HG03095 (cell line): ENCODE results near the gene EFNA1.
"Not testable (repeated sequence)": the region's sequence is repeated elsewhere in the genome, so short reads cannot be mapped to it uniquely, and the experiment has no call there.

Experiments used
- ATAC-seq: cut with Tn5 transposase; IDR thresholded peaks from one replicate; pipeline ENCODE4 v1.9.1; 2021; ENCODE audit warnings: moderate library complexity; ENCODE audit not compliant: unreplicated experiment

Gene EFNA1

DNA sequence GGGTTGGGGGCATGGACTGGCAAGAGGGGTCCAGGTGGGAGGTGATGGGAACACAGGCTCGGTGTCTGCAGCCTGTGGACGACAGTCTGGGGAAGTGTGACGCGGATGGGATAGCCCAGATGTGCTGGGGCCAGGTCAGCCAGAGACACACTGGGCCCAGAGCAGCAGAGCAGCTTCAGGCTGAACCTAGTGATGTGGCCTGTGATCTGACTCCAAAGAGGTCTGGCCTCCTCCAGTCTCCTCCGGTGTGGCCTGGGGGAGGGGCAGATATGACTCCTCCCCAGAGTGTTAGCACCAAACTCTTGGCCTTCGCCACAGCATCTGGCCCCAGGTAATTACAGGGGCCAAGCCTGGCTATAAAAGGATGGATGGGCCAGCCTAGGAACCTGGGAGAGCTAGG lies 35.5 kb upstream of the EFNA1 start:
- ATAC-seq, result no peak

DNA sequence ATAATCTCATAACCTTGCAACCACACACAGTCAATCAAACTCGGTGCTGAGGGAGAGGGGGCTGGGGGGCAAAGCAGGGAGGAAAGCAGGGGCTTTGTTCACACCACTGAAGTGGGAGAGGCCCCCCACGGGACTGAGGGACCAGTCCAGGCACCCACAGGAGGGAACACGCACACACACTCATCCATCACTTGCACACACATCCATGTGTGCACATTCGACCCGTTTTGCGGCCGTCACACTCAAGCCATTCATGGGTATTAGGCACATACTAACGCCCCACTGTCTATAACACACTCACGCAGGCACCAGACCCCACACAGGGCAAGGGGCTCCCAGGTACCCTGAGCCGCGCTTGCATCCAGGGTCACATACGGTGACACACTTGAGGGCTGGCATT lies 35.0 kb upstream of the EFNA1 start:
- ATAC-seq, result no peak

DNA sequence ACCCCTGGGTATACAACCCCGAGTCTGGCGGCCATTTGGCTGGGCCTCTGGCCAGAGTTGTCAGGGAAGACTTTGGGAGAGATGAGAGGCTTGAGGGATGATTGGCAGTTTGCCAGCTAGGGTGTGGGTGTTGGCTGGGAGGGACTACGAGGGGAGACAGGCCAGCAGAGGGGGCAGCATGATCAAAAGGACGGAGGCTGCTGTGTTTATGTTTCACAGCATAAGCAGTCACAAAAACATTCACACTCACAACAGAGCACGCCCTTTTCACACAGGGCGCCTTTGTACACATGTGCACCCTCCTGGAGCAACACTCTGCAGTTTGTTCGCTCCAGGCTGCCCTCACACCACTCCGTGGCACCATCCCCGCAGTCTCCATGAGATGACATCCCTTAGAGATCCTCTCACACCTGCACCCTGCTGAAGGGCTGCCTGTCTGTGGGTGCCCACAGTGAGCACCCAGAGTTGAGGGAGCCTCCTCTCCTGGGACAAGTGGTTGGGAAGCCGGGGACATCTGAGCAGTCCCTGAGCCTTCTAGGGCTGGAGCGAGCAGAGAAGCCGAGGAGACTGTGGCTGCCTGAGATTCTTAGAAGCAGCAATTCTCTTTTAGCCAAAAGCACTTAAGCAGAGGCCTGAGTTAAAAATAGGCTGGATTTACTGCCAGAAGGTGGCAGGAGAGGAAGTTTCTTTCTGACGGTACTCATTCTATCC lies 33.6 kb upstream of the EFNA1 start:
- no peak for ATAC-seq

DNA sequence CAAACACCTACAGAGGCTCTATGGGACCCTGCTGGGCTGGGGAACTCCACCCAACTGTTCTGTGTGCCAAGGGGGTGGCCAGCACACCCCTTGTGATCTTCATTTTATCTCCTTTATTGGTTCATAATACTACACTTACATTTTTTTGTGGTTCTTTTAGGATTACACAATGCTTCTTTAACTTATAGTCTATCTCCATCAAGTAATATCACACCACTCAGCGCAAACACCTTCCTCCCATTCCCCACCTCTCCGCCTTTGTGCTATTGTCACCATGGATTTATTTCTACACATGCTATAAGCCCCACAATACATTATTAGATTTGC lies 33.1 kb upstream of the EFNA1 start:
- ATAC-seq, result no peak

DNA sequence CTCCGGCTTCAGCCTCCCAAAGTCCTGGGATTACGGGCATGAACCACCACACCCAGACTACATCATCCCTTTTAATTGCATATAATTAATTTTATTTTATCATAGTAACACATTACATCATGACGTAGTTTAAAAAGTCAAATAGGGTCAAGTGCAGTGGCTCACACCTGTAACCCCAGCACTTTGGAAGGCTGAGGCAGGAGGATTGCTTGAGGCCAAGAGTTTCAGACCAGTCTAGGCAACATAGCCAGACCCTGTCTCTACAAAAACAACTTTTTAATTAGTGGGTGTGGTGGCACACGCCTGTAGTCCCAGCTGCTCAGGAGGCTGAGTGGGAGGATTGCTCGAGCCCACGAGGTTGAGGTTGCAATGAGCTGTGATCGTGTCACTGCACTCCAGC lies 28.3 kb upstream of the EFNA1 start:
- ATAC-seq, result no peak

DNA sequence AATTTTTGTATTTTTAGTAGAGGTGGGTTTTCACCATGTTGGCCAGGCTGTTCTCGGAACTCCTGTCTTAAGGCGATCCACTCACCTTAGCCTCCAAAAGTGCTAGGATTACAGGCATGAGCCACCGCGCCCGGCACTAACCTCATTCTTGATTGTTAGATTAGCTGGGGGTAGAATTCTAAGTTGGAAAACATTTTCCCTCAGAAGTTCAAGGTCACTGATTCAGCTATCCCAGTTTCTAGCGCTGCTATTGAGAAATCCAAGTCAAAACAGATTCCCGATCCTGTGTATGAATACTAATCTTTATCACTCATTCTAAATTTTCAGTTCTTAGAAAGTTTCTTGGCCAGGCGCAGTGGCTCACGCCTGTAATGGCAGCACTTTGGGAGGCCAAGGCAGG lies 24.4 kb upstream of the EFNA1 start:
- no peak for ATAC-seq

DNA sequence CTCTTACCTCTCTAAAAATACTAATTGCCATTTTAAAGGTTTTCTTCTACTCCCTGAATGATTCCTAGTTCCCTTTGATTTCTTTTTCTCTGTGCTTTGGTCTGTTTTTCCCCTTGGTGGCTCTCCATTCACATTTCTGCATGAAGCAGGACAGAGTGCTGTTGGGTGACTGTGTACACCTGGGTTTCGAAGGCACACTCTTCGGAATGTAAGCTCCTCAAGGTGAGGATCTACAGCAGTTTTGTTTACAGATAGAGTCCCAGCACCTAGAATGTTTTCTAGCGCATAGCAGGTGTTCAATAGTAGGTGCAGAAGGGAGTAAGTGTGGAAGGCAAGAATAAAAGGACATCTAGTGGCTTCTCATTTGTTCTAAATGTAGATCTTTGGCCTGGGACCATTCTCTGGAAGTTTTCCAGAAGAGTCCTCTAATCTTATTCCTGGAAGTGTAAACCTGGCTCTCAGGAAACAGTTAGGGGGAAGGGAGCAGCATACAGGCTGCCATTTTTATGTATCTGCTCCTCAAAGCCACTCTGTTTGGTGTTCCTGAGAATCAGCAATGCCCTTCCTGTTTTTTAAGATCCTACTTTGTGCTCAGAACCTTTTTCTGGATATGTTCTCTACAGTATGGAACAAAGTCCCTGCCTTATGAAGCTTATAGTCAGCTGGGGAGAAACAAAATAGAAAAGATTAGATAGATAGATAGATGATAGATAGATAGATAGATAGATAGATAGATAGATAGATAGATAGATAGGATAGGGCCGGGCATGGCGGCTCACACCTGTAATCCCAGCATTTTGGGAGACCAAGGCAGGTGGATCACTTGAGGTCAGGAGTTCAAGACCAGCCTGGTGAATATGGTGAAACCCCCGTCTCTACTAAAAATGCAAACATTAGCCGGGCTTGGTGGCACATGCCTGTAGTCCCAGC lies 22.8 kb upstream of the EFNA1 start:
- no peak for ATAC-seq

DNA sequence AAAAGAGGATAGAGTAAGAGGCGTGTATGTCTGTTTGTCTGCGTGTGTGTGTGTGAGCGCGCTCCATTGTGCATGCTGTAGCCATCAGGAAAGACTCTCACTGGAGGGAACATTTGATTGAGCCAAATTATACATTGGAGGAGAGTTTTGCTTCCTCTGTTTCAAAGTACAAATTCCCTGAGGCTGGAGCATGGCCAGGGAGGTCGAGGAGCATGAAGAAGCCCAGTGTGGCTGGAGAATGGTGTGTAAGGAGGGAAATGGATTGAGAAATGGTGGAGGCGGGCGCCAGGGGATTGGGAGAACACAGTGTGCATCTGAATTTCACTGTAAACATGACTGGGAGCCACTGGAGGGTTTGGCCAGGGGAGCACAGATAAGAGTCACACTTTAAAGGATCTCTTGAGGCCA lies 22.1 kb upstream of the EFNA1 start:
- no peak for ATAC-seq

DNA sequence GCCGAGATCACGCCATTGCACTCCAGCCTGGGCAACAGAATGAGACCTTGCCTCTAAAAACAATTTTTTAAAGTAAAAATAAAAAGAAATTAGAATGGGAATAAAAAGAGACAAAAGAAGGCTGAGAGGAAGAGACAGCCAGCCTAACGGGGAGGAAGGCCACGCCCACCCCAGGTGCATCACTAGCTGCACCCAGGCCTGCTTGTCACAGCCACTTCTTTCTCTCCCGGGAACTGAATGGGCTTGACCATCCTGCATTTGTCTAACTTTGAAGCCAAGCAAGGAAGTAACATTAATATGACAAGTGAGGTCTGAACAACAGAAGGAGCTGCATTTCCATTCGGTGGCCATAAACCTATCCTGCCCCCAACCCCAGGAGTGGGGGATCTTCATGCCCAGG lies 20.8 kb upstream of the EFNA1 start:
- no peak for ATAC-seq

DNA sequence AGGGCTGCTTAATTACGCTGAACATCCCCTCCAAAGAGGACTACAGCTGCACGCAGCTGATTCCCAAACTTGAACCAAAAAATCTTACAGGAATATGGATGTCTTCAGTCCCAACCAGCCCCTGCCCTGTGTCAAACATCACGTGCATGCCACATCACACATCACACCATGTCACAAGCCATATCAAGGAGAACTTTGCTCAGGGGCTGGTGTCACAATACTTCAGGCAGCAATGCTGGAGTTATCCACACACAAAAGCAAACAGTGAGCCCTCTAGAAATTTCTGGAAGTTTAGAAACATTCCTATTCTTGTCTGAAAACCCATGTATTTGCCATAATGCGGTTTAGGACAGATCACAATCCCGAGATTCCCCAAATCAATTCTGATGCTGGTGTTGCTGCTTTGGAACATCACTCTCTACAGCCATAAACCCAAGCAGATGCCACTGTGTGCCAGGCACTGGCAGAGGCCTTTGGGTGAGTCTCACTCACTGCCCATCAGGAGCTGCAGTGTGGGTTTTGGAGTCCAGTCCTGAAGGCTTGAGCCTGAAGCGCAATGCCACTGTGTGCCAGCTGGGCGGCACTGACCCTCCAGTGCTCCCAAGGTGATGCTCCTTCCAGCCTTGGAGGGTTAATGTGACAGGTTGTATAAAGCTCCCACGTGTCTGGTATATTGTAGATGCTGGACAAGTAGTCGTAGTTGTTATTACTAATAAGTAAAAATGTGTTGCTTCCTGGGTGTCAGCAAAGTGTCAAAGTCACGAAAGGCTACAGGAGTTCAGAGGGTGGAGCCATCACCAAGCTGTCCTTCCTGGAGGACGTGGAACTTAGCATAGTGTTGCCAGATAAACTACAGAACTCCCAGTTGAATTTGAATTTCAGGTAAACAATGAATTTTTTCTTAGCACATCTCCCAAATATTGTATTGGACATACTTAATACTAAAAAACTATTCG lies 20.1 kb upstream of the EFNA1 start:
- no peak for ATAC-seq

DNA sequence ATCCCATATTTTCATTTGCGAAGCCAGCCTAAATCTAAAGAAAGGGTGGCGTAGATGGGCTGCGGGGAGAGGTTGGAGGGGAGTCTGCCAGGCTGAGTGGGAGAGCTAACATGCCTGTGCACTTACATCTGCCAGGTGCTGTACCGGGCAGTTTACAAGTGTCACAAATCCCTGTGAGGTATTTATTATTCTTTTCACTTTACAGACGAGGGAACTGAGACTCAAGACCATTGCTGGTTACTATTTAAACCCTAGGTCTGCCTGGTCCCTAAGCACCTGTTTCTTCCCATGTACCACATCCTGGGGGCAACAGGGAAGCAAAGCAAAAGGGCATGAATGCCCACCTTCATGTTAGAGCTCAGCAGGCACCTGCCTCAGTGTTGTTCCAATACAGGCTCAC lies 19.4 kb upstream of the EFNA1 start:
- no peak for ATAC-seq

DNA sequence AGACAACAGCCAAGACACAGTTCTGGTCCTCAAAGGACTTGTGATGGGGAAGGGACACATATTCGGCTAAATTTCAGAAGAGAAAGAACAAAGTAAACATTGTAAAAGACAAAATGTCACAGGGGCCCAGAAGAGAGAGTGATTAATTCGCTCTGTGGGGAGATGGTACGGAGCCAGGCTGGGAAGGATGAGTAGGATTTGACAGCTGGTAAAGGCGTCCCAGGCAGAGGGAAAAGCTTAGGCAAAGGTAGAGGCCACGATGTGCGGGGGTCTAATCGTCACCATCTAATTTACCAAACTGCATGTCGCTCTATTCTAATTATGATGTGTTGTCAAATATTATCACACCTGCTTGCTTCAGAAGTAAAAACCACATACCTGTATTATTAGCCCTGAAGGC lies 17.3 kb upstream of the EFNA1 start:
- ATAC-seq, result no peak

DNA sequence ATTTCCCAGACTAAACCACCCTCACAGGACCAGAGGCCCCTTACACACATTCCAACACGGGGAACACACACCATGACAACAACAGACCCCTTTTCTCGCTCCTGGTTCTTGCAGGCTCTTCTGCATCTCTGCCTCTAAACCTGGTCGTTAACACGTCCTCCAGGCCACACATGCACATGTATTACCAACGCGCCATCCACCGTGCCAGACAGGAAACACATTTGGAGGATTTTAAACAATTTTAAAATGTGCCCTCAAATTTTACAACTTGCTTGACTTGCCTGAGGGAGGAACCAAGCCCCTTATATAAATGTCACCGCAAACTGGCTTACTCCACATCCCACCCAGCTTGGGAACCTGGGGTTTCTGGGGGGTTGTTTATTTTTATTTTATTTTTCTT lies 16.9 kb upstream of the EFNA1 start:
- ATAC-seq, result no peak

DNA sequence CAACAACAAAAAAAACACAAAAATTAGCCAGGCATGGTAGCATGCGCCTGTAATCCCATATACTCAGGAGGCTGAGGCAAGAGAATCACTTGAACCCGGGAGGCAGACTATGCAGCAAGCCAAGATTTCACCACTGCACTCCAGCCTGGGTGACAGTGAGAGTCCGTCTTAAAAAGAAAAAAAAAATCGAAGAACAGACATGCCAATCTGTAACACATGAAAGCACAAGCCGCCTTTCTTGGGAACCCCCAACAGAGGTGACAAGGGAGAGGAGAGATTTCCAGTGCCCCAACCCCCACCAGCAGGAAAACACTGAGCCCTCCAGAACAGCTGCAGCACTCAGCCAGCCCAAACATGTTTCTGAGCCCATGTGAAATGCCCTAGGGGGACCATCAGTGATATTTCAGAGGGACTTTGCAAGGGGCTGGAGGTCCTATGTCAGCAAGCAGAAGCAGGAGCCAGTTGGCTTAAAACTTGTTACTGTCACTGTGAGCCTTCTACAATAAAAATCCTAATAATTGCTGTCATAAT lies 14.2 kb upstream of the EFNA1 start:
- ATAC-seq, result no peak

DNA sequence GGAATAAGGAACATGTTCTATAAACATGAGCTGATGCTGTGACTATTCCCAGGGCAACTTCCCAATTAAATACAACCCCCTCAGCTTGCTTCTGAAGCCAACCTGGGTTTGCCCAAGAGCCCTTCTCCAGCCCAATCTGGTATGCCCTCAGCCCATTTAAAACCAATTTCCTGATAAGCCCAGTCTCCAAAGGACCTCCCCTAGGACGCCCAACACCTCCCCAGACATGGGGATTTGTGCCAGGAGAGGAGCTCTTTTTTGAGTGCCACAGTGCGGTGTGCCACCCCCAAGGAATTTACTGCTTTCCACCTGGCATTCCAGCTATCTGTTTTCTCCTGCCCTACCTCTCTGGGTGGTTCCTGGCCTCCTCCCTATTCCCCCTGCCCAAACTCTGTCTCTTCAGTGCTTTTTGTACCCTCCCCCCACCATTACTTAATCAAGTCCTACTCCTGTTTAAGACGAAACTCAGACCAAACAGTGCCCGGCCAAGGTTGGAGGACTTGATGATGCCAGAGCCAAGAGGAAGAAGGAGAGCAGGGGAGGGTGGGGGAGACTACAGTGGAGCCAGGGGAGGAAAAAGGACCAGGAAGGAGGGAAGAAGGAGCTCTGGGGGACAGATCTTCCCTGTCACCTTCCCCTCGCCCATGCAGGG lies 11.4 kb upstream of the EFNA1 start:
- ATAC-seq, result no peak

DNA sequence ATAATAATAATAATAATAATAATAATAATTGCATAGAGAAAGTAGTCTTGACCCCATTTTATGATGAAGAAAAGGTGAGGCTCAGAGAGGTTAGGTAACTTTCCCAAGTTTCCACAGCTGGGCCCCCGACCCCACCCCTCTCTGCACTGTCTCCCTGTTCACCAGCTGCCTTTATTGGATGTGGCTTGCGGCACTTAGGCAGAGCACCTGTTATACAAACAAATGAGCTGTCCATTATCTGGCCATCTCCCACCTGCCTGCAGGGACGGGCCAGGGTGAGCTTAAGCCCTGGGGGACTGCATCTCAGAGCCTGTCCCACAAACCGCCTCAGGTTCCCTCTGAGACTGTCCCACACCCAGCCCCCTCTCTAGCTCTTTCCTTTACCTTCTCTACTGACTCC lies 10.1 kb upstream of the EFNA1 start:
- ATAC-seq, result no peak

DNA sequence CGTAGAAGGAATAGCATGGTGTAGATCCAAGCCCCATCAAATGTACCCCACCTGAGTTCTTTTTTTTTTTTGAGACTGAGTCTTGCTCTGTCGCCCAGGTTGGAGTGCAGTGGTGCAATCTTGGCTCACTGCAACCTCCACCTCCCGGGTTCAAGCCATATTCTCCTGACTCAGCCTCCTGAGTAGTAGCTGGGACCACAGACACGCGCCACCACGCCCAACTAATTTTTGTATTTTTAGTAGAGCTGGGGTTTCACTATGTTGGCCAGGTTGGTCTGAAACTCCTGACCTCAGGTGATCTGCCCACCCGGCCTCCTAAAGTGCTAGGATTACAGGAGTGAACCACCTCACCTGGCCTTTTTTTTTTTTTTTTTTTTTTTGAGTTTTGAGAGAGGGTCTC lies 9.6 kb upstream of the EFNA1 start:
- not testable (repeated sequence) for ATAC-seq

DNA sequence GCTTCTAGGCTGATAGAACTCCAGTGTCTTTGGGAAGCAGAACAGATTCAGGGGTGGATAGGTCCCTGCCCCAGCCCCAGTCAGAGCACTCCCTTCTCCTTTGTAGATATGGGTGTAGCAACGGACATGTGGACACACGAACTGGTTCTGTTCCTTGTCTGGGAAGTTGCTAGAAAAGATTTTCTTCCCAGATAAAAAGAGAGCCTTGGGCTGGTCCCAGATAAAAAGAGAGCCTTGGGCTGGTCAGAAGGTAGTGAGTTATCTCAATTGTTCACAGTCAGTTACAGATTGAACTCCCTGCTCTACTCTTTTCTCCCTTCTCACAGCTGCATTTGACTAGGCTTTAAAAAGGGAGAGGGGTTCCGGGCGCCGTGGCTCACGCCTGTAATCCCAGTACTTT lies 7.4 kb upstream of the EFNA1 start:
- ATAC-seq, result no peak

DNA sequence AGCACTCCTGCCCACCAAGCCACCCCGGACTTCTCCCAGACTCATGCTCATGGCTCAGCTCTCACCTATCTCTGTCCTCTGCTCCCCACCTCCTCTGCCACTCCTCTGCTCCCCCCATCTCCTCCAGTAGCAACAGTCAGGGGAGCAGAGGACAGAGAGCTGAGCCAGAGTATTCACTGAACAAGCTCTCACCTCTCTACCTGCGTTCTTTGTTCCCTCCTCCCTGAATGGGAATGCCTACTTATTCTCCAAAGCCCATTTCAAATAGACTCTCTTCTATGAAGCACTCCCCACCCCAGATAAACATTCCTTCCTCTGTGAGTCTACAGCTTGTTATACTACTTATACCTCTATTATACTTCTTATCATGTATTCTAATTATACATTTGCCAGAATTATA lies 6.4 kb upstream of the EFNA1 start:
- no peak for ATAC-seq

DNA sequence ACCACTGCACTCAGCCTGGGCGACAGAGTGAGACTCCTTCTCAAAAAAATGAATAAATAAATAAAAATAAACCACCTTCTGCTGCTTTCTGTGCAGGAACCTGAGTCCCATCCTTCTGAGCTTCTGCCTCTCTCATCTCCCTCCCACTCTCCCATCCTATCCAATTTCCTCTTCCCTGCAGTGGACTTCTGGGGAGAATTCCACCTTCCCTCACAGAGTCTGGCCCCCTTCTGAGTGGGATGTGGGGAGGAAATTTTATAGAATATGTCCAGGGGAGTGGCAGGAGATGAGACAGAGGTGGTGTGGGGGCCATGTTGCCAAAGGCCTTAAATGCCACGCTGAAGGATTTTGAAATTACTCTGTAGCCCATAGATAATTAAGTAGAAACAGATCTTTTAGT lies 5.4 kb upstream of the EFNA1 start:
- no peak for ATAC-seq

DNA sequence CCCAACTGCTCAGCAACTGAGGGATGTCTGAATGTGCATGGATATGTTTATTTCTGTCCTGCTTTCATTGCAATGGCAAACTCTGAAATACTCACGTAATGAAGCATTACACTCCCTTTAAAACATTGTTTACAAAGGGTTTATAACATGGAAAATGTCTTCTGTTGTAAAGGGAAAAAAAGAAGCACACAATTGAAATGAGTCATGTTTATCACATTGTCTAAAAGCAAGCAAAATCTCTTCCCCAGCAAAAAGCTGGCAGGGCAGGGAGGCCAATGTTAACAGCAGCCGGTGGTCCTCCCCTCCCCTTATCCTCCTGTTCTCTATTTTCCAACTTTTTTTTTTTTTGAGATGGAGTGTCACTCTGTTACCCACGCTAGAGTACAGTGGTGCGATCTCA lies 3.9 kb upstream of the EFNA1 start:
- no peak for ATAC-seq
